Adipocyte (in vitro differentiated cells): Measurements from ENCODE around the gene RGS12.

ENCODE experiments used
- DNase-seq: peaks from one replicate; pipeline ENCODE4 v3.0.0-alpha.2; 2015; ENCODE audit warnings: low read depth
- H3K27me3 ChIP-seq: replicated peaks from 2 replicates; pipeline ENCODE4 v1.7.0; 2013; ENCODE audit warnings: mild to moderate bottlenecking, low read length, moderate library complexity; ENCODE audit not compliant: control insufficient read depth, insufficient read depth
- H3K36me3 ChIP-seq: 2 replicates; pipeline ENCODE4 v1.7.0; 2013; ENCODE audit warnings: low read length, mild to moderate bottlenecking, moderate library complexity; ENCODE audit not compliant: control insufficient read depth, insufficient read depth, severe bottlenecking
- H3K4me1 ChIP-seq: 2 replicates; pipeline ENCODE4 v1.7.0; 2013; ENCODE audit warnings: mild to moderate bottlenecking, low read length, moderate library complexity; ENCODE audit not compliant: control insufficient read depth, insufficient read depth
- H3K4me3 ChIP-seq: 2 replicates; pipeline ENCODE4 v1.7.0; 2013; ENCODE audit warnings: mild to moderate bottlenecking, low read length, moderate library complexity
- H3K9ac ChIP-seq: 2 replicates; pipeline ENCODE4 v1.7.0; 2013; ENCODE audit warnings: mild to moderate bottlenecking, low read length, moderate library complexity
- H3K9me3 ChIP-seq: 2 replicates; pipeline ENCODE4 v1.7.0; 2013; ENCODE audit warnings: mild to moderate bottlenecking, low read length, moderate library complexity; ENCODE audit not compliant: control insufficient read depth

Gene RGS12

GRCh38 chr4:3255611-3256186 is 37.1 kb upstream of the RGS12 start:
- Histone ChIP-seq H3K4me3 (no peak overlapping the region), H3K27me3 (no peaks in the 10 kb centered on the region)
- no peak for DNase-seq

GRCh38 chr4:3256230-3257102 is 36.4 kb upstream of the RGS12 start:
- no peaks in the 10 kb centered on the region for H3K4me1 ChIP-seq
- H3K9me3 ChIP-seq, result no peaks in the 10 kb centered on the region
- no peaks in the 10 kb centered on the region for H3K36me3 ChIP-seq
- H3K4me3 ChIP-seq, result no peak overlapping the region
- no peak overlapping the region for H3K9ac ChIP-seq
- H3K27me3 ChIP-seq, result no peaks in the 10 kb centered on the region
- no peak for DNase-seq

More at GRCh38 chr4:3255611-3256186, 37.1 kb upstream of the RGS12 start:
- no peaks in the 10 kb centered on the region for H3K4me1 ChIP-seq
- no peak overlapping the region for H3K9ac ChIP-seq
- no peaks in the 10 kb centered on the region for H3K36me3 ChIP-seq
- no peaks in the 10 kb centered on the region for H3K9me3 ChIP-seq

GRCh38 chr4:3257103-3257555 is 35.7 kb upstream of the RGS12 start:
- no peak for DNase-seq
- H3K4me3 ChIP-seq, result no peak overlapping the region

GRCh38 chr4:3257556-3258482 is 35.0 kb upstream of the RGS12 start:
- Histone ChIP-seq H3K4me1 (no peaks in the 10 kb centered on the region), H3K4me3 (no peak overlapping the region), H3K9me3 (no peaks in the 10 kb centered on the region), H3K9ac (no peak overlapping the region), H3K36me3 (no peaks in the 10 kb centered on the region), H3K27me3 (peaks cover 9% of the 10 kb centered on the region)
- no peak for DNase-seq

More at GRCh38 chr4:3257103-3257555, 35.7 kb upstream of the RGS12 start:
- Histone ChIP-seq H3K4me1 (no peaks in the 10 kb centered on the region), H3K27me3 (peaks cover 3% of the 10 kb centered on the region), H3K36me3 (no peaks in the 10 kb centered on the region), H3K9me3 (no peaks in the 10 kb centered on the region), H3K9ac (no peak overlapping the region)

- Histone ChIP-seq H3K4me1 (no peaks in the 10 kb centered on the region), H3K36me3 (no peaks in the 10 kb centered on the region)
- no peak for DNase-seq
These were observed 31.2 kb upstream of the RGS12 start for GRCh38 chr4:3261411-3262207.

GRCh38 chr4:3262208-3263052 is 30.4 kb upstream of the RGS12 start:
- H3K4me3 ChIP-seq, result no peak overlapping the region
- H3K27me3 ChIP-seq, result peaks cover 24% of the 10 kb centered on the region
- no peaks in the 10 kb centered on the region for H3K4me1 ChIP-seq
- no peak for DNase-seq
- H3K9me3 ChIP-seq, result no peaks in the 10 kb centered on the region
- no peaks in the 10 kb centered on the region for H3K36me3 ChIP-seq
- H3K9ac ChIP-seq, result no peak overlapping the region

More at GRCh38 chr4:3261411-3262207, 31.2 kb upstream of the RGS12 start:
- Histone ChIP-seq H3K9me3 (no peaks in the 10 kb centered on the region), H3K9ac (no peak overlapping the region), H3K27me3 (peaks cover 24% of the 10 kb centered on the region), H3K4me3 (no peak overlapping the region)

- no peaks in the 10 kb centered on the region for H3K9me3 ChIP-seq
- peaks cover 26% of the 10 kb centered on the region for H3K27me3 ChIP-seq
- H3K36me3 ChIP-seq, result no peaks in the 10 kb centered on the region
- H3K9ac ChIP-seq, result no peak overlapping the region
- no peaks in the 10 kb centered on the region for H3K4me1 ChIP-seq
- no peak overlapping the region for H3K4me3 ChIP-seq
- DNase-seq, result no peak
These were observed 29.6 kb upstream of the RGS12 start for GRCh38 chr4:3263053-3263875.

- H3K9me3 ChIP-seq, result no peaks in the 10 kb centered on the region
- no peak for DNase-seq
- H3K36me3 ChIP-seq, result no peaks in the 10 kb centered on the region
- no peak overlapping the region for H3K4me3 ChIP-seq
- no peaks in the 10 kb centered on the region for H3K4me1 ChIP-seq
- H3K27me3 ChIP-seq, result peaks cover 32% of the 10 kb centered on the region
- H3K9ac ChIP-seq, result no peak overlapping the region
These were observed 29.0 kb upstream of the RGS12 start for GRCh38 chr4:3263876-3264193.

GRCh38 chr4:3266076-3266475 is 26.7 kb upstream of the RGS12 start:
- DNase-seq, result no peak

More at GRCh38 chr4:3266076-3266475, 26.7 kb upstream of the RGS12 start:
- no peaks in the 10 kb centered on the region for H3K4me1 ChIP-seq
- H3K9me3 ChIP-seq, result no peaks in the 10 kb centered on the region
- no peak overlapping the region for H3K4me3 ChIP-seq
- H3K27me3 ChIP-seq, result peaks cover 32% of the 10 kb centered on the region
- H3K36me3 ChIP-seq, result no peaks in the 10 kb centered on the region
- no peak overlapping the region for H3K9ac ChIP-seq
